DND-41 (cell line): ENCODE data around the gene QSOX1.
A peak's percentile ranks its signal among the peaks of the same experiment; 100 is the strongest.

ENCODE experiments used
- ATAC-seq: fragments of 200-7000 bp; cut with Tn5 transposase; 3 replicates; pipeline ENCODE4 v1.9.1; 2021; ENCODE audit warnings: low read depth; ENCODE audit not compliant: insufficient read depth
- DNase-seq: peaks from one replicate; pipeline ENCODE4 v3.0.0-alpha.2; 2020
- H2AFZ ChIP-seq: 2 replicates; pipeline ENCODE4 v1.6.0; 2012; ENCODE audit warnings: low read depth, low read length
- H3K27ac ChIP-seq: 2 replicates; pipeline ENCODE4 v1.5.1; 2012; ENCODE audit warnings: low read length, inconsistent platforms
- H3K27me3 ChIP-seq: fragments of 200-600 bp; sonication (generic); 2 replicates; pipeline ENCODE4 v1.6.0; 2012; ENCODE audit warnings: low read length, mild to moderate bottlenecking, inconsistent platforms; ENCODE audit not compliant: insufficient read depth, poor library complexity
- H3K36me3 ChIP-seq: 2 replicates; pipeline ENCODE4 v1.5.1; 2012; ENCODE audit warnings: low read length, inconsistent platforms; ENCODE audit not compliant: insufficient read depth
- H3K4me1 ChIP-seq: 2 replicates; pipeline ENCODE4 v1.5.1; 2012; ENCODE audit warnings: mild to moderate bottlenecking, low read length; ENCODE audit not compliant: insufficient read depth
- H3K4me2 ChIP-seq: 2 replicates; pipeline ENCODE4 v1.6.0; 2012; ENCODE audit warnings: mild to moderate bottlenecking, moderate library complexity, low read length, inconsistent platforms; ENCODE audit not compliant: insufficient read depth
- H3K4me3 ChIP-seq, 2 experiments: fragments of 200-600 bp in 1 of 2; shearing (Covaris generic) in 1 of 2; 2 replicates each; pipeline ENCODE4 v1.5.1; 2012 to 2016; ENCODE audit warnings: inconsistent platforms in 2 of 2, low read length in 2 of 2, mild to moderate bottlenecking in 2 of 2, low read depth in 1 of 2, moderate library complexity in 1 of 2
- H3K79me2 ChIP-seq: 2 replicates; pipeline ENCODE4 v1.6.0; 2012; ENCODE audit warnings: low read length, inconsistent platforms; ENCODE audit not compliant: insufficient read depth
- H3K9ac ChIP-seq: 2 replicates; pipeline ENCODE4 v1.6.0; 2012; ENCODE audit warnings: low read depth, mild to moderate bottlenecking, inconsistent platforms, low read length, moderate library complexity
- H3K9me3 ChIP-seq: 2 replicates; pipeline ENCODE4 v1.5.1; 2012; ENCODE audit warnings: low read length, moderate library complexity, mild to moderate bottlenecking, inconsistent platforms; ENCODE audit not compliant: insufficient read depth, severe bottlenecking
- H4K20me1 ChIP-seq: 2 replicates; pipeline ENCODE4 v1.6.0; 2012; ENCODE audit warnings: low read length; ENCODE audit not compliant: insufficient read depth
- CTCF ChIP-seq: IDR thresholded peaks from 2 replicates; pipeline ENCODE4 v1.5.1; 2012; ENCODE audit warnings: borderline replicate concordance, low read length, moderate library complexity, mild to moderate bottlenecking; ENCODE audit not compliant: poor library complexity, severe bottlenecking; ENCODE audit errors: extremely low read depth
- EZH2 ChIP-seq: IDR thresholded peaks from 3 replicates; pipeline ENCODE4 v1.6.1; 2012; ENCODE audit warnings: borderline replicate concordance, low read depth, mild to moderate bottlenecking, moderate library complexity, low read length, inconsistent platforms; ENCODE audit not compliant: severe bottlenecking

Gene QSOX1

GRCh38 chr1:180178511-180179161 is 24.0 kb downstream of the QSOX1 start:
- Histone ChIP-seq H3K4me2 (no peak overlapping the region), H3K4me1 (no peaks in the 10 kb centered on the region)

GRCh38 chr1:180179162-180179957 is 24.7 kb downstream of the QSOX1 start:
- no peak overlapping the region for H3K4me3 ChIP-seq
- no peak overlapping the region for H3K27ac ChIP-seq
- H3K79me2 ChIP-seq, result no peaks in the 10 kb centered on the region
- no peak overlapping the region for H3K9ac ChIP-seq
- H3K4me1 ChIP-seq, result no peaks in the 10 kb centered on the region
- TF ChIP-seq EZH2 (no peak), CTCF (no peak)
- no peaks in the 10 kb centered on the region for H3K27me3 ChIP-seq
- ATAC-seq (no peak), DNase-seq (no peak)
- no peak overlapping the region for H3K4me2 ChIP-seq
- H4K20me1 ChIP-seq, result peaks cover 3% of the 10 kb centered on the region; the same call in 1 of the 2 replicates
- H3K36me3 ChIP-seq, result no peaks in the 10 kb centered on the region
- H2AFZ ChIP-seq, result no peak overlapping the region
- H3K9me3 ChIP-seq, result no peaks in the 10 kb centered on the region

More at GRCh38 chr1:180178511-180179161, 24.0 kb downstream of the QSOX1 start:
- TF ChIP-seq CTCF, result peak; percentile 99
- no peak for TF ChIP-seq EZH2
- Histone ChIP-seq H2AFZ (no peak overlapping the region), H4K20me1 (peaks cover 3% of the 10 kb centered on the region; the same call in 1 of the 2 replicates), H3K79me2 (no peaks in the 10 kb centered on the region), H3K9ac (no peak overlapping the region), H3K27me3 (no peaks in the 10 kb centered on the region), H3K36me3 (no peaks in the 10 kb centered on the region), H3K9me3 (no peaks in the 10 kb centered on the region), H3K4me3 (no peak overlapping the region), H3K27ac (no peak overlapping the region)
- peak; percentile 77 for ATAC-seq
- DNase-seq, result peak; percentile 71

- Histone ChIP-seq H3K4me2 (no peak overlapping the region), H3K4me3 (no peak overlapping the region), H3K4me1 (no peaks in the 10 kb centered on the region), H3K27me3 (no peaks in the 10 kb centered on the region), H3K36me3 (no peaks in the 10 kb centered on the region), H2AFZ (no peak overlapping the region), H3K9me3 (no peaks in the 10 kb centered on the region), H3K9ac (no peak overlapping the region), H3K27ac (no peak overlapping the region), H4K20me1 (no peaks in the 10 kb centered on the region), H3K79me2 (no peaks in the 10 kb centered on the region)
- TF ChIP-seq EZH2 (no peak), CTCF (peak; percentile 50)
- no peak for ATAC-seq
- peak; percentile 41 for DNase-seq
Measured at GRCh38 chr1:180181048-180181447, 26.4 kb downstream of the QSOX1 start.
